ENCODE data around the gene PPT2.

DNA sequence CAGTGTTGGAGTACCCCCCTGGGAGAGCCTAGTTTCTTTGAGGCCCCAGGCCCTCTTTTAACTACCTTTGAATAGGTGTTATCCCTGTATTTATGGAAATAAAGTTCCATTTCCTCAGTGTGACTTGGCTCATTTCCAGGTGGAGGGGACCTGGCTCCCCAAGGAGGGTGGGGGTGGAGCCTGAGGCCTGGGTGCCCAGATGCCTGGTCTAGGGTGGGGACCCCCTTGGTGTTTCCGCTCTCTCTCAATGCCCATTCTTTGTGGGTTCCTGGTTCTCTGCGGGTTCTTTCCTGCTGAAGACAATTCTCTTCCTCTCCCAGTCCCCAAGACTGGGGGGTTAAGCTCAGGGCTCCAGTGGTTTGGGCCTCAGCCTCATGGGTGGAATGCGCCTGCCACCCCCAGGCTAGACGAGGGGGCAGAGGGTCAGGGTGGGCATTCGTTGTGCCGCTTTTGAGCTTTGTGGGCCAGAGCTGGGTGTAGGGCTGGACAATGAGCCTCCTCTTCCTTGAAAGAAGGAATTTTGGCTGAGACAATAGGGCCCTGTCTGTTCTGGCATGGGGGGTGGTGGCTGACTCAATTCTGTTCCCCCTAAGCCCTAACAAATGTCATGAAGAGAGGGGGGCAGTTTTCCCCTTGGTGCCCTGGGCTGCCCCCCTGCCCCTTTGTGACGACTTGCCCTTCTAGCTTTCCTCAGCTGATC lies 9.8 kb downstream of the PPT2 start:
- TF ChIP-seq POLR2A (IDR thresholded peaks at IDR 0.05; ENCODE audit: low read length) (no peak), EP300 (IDR thresholded peaks at IDR 0.05) (no peak)
- TF ChIP-seq, protein P1, sequence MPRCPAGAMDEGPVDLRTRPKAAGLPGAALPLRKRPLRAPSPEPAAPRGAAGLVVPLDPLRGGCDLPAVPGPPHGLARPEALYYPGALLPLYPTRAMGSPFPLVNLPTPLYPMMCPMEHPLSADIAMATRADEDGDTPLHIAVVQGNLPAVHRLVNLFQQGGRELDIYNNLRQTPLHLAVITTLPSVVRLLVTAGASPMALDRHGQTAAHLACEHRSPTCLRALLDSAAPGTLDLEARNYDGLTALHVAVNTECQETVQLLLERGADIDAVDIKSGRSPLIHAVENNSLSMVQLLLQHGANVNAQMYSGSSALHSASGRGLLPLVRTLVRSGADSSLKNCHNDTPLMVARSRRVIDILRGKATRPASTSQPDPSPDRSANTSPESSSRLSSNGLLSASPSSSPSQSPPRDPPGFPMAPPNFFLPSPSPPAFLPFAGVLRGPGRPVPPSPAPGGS (IDR thresholded peaks at IDR 0.05) = no peak
- TF ChIP-seq, protein P2, sequence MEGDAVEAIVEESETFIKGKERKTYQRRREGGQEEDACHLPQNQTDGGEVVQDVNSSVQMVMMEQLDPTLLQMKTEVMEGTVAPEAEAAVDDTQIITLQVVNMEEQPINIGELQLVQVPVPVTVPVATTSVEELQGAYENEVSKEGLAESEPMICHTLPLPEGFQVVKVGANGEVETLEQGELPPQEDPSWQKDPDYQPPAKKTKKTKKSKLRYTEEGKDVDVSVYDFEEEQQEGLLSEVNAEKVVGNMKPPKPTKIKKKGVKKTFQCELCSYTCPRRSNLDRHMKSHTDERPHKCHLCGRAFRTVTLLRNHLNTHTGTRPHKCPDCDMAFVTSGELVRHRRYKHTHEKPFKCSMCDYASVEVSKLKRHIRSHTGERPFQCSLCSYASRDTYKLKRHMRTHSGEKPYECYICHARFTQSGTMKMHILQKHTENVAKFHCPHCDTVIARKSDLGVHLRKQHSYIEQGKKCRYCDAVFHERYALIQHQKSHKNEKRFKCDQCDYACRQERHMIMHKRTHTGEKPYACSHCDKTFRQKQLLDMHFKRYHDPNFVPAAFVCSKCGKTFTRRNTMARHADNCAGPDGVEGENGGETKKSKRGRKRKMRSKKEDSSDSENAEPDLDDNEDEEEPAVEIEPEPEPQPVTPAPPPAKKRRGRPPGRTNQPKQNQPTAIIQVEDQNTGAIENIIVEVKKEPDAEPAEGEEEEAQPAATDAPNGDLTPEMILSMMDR (IDR thresholded peaks at IDR 0.05) = no peak
- TF ChIP-seq, protein P3, sequence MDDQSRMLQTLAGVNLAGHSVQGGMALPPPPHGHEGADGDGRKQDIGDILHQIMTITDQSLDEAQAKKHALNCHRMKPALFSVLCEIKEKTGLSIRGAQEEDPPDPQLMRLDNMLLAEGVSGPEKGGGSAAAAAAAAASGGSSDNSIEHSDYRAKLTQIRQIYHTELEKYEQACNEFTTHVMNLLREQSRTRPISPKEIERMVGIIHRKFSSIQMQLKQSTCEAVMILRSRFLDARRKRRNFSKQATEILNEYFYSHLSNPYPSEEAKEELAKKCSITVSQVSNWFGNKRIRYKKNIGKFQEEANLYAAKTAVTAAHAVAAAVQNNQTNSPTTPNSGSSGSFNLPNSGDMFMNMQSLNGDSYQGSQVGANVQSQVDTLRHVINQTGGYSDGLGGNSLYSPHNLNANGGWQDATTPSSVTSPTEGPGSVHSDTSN (IDR thresholded peaks at IDR 0.05) = no peak

Data from A549 (cell line).